ENCODE measurements around the gene MN1. TPM values are rescaled to one million over a fixed set of nuclear protein-coding genes. Genes with fewer than 3 reads are reported as not detected.

MN1 gene
- polyA plus RNA-seq, 2 of the 4 experiments (the other 2 are of a cell fraction) = 0.59 to 2.4 TPM

GRCh38 chr22:27720860-27721259 is 80.7 kb downstream of the MN1 start:
- FAIRE-seq (no peak), ATAC-seq (no peak), DNase-seq (ENCODE audit: low read depth in 1 of 2, low spot score in 1 of 2) (no peak)
- 69% methylated on average over 4 of the region's 5 CpGs for WGBS (ENCODE audit: missing lambda C conversion rate)
- 0 out of 6 replicates have a peak overlapping the region, but pooled peaks of 1 of the 2 experiments have one; percentile 12 for H3K27ac ChIP-seq
- no peaks in the 10 kb centered on the region for H3K9me3 ChIP-seq
- peaks cover 21% of the 10 kb centered on the region for H3K4me1 ChIP-seq
- no peak for TF ChIP-seq TFCP2L1 (CRISPR knock-in tag; IDR thresholded peaks at IDR 0.05)
- no peak for TF ChIP-seq TP53 (CRISPR knock-in tag; IDR thresholded peaks at IDR 0.05)
- no peak for TF ChIP-seq PHF8 (IDR thresholded peaks at IDR 0.05; ENCODE audit: borderline replicate concordance, low read depth)
- TF ChIP-seq, protein P1, sequence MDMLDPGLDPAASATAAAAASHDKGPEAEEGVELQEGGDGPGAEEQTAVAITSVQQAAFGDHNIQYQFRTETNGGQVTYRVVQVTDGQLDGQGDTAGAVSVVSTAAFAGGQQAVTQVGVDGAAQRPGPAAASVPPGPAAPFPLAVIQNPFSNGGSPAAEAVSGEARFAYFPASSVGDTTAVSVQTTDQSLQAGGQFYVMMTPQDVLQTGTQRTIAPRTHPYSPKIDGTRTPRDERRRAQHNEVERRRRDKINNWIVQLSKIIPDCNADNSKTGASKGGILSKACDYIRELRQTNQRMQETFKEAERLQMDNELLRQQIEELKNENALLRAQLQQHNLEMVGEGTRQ (IDR thresholded peaks at IDR 0.05) = no peak
- TF ChIP-seq CHD2 (IDR thresholded peaks at IDR 0.05; ENCODE audit: low read length, partially characterized antibody) = no peak
- no peak for TF ChIP-seq RNF2 (IDR thresholded peaks at IDR 0.05; ENCODE audit: borderline replicate concordance, low read depth)
- no peak for TF ChIP-seq MAZ (IDR thresholded peaks at IDR 0.05; ENCODE audit: borderline replicate concordance, low read depth, low read length)
- ChIA-PET CTCF (no interaction called here), POLR2A (no interaction called here)
- H3K4me2 ChIP-seq = no peak overlapping the region
- no peak overlapping the region for H3K4me3 ChIP-seq

DNA sequence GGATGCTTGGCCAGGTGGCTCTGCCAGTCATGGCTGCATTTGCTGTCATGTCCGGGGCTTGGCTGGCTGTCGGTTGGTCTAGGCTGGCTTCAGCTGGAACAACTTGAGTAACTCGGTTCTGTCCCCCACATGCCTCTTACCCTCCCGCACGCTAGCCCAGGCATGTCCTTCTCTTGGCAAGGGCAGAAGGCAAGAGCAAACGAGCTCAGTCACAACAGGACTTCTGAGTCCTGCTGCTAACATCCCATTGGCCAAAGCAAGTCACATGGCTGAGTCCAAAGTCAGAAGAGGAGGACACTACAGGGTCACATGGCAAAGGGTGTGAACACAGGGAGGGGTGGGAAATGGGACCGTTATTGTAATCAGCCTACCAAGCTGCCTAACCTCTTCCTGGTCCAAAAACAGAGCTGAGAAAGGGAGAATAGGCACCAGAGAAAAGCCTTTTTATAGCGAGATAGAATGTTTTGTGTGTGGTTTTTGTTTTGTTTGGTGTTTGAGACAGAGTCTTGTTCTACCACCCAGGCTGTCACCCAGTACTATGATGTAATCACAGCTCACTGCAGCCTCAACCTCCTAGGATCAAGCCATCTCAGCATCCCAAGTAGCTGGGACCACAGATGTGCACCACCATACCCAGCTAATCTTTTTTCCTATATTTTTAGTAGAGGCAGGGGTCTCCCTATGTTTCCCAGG is 81.9 kb downstream of the MN1 start:
- 77% methylated on average over 8 of the region's 8 CpGs for WGBS (ENCODE audit: missing lambda C conversion rate)
- Histone ChIP-seq H3K4me1 (peaks cover 21% of the 10 kb centered on the region), H3K27ac (peak overlapping the region; percentile 84 to 92), H3K9me3 (no peaks in the 10 kb centered on the region), H3K4me3 (no peak overlapping the region), H3K4me2 (no peak overlapping the region)
- ChIA-PET POLR2A (interaction anchor here (0.8 kb wide), 1 partner anchor 81 kb away, joined by 3 read pairs; no protein-coding TSS in a partner anchor), CTCF (no interaction called here)
- peak in 1 of 2 experiments; percentile 69 for DNase-seq (ENCODE audit: low read depth in 1 of 2, low spot score in 1 of 2)
- no peak for FAIRE-seq
- no peak for ATAC-seq
- no peak for TF ChIP-seq KDM5A (IDR thresholded peaks at IDR 0.05)
- TF ChIP-seq GATA3 (IDR thresholded peaks at IDR 0.05; ENCODE audit: borderline replicate concordance) = no peak
- TF ChIP-seq, protein P1 (IDR thresholded peaks at IDR 0.05) = peak; percentile 84
- no peak for TF ChIP-seq REST (IDR thresholded peaks at IDR 0.05)
- TF ChIP-seq, protein P2, sequence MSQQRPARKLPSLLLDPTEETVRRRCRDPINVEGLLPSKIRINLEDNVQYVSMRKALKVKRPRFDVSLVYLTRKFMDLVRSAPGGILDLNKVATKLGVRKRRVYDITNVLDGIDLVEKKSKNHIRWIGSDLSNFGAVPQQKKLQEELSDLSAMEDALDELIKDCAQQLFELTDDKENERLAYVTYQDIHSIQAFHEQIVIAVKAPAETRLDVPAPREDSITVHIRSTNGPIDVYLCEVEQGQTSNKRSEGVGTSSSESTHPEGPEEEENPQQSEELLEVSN (IDR thresholded peaks at IDR 0.05; ENCODE audit: borderline replicate concordance, low read depth) = no peak
- no peak for TF ChIP-seq MYC (IDR thresholded peaks at IDR 0.05; ENCODE audit: borderline replicate concordance, low read length)
- no peak for TF ChIP-seq JUN (IDR thresholded peaks at IDR 0.05)

DNA sequence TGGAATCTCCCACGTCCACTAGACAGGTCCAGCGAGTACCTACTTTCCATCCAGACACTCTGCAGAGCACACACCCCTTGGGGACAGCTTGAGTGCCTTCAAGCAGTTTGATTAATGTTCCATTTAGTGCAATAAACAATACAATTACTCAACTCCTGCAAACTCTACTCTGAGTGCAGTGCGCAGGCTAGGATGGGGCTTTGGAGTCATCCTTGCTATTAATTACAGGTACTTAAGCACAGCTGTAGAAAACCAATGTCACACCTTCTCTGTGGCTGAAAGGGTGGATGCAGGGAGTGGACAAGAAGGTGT is 82.6 kb downstream of the MN1 start:
- ChIA-PET POLR2A (no interaction called here), CTCF (interaction anchor here (1.5 kb wide), 1 partner anchor 14 kb away, joined by 3 read pairs; no protein-coding TSS in a partner anchor)
- Histone ChIP-seq H3K4me2 (peak overlapping the region; percentile 72), H3K9me3 (no peaks in the 10 kb centered on the region), H3K4me1 (peaks cover 21% of the 10 kb centered on the region), H3K27ac (peak overlapping the region; percentile 84 to 92), H3K4me3 (no peak overlapping the region)
- DNase-seq (ENCODE audit: low read depth in 1 of 2, low spot score in 1 of 2) (no peak), FAIRE-seq (no peak), ATAC-seq (no peak)
- TF ChIP-seq SMC3 (IDR thresholded peaks at IDR 0.05) = no peak
- no peak for TF ChIP-seq HOXB13 (CRISPR knock-in tag; IDR thresholded peaks at IDR 0.05; ENCODE audit: low read depth)
- TF ChIP-seq RAD21 (conservative IDR thresholded peaks at IDR 0.05 in 1 of 2, IDR thresholded peaks at IDR 0.05 in 1 of 2) = no peak
- no peak for TF ChIP-seq PHF8 (IDR thresholded peaks at IDR 0.05; ENCODE audit: borderline replicate concordance, low read depth)
- TF ChIP-seq RCOR1 (IDR thresholded peaks at IDR 0.05; ENCODE audit: low read depth, low read length) = no peak
- no peak for TF ChIP-seq JUNB (IDR thresholded peaks at IDR 0.05)
- 81% methylated on average over 3 of the region's 3 CpGs for WGBS (ENCODE audit: missing lambda C conversion rate)

All from A549 (cell line).